ENCODE data around the gene GPR157.

GRCh38 chr1:9069326-9070100 is 59.4 kb downstream of the GPR157 start, which contains the start of gene SLC2A5:
- TF ChIP-seq CTCF (IDR thresholded peaks at IDR 0.05; ENCODE audit: low read length) (no peak), EZH2 (IDR thresholded peaks at IDR 0.05; ENCODE audit: borderline replicate concordance, low read length) (no peak)
